Measurements from ENCODE around the gene ADRM1.

GRCh38 chr20:62299666-62300236, 3.0 kb upstream of the ADRM1 start:
- TF ChIP-seq CTCF (IDR thresholded peaks at IDR 0.05; ENCODE audit: insufficient read depth, low read length, poor library complexity, severe bottlenecking) = no peak
- no peak for TF ChIP-seq EZH2phosphoT487 (conservative IDR thresholded peaks at IDR 0.05; ENCODE audit: low read length)

Data from SU-DHL-6 (cell line).